HT-29 (cell line): ENCODE results near the gene RRP12. TPM values are rescaled to one million over a fixed set of nuclear protein-coding genes. Genes with fewer than 3 reads are reported as not detected.
"Not testable (repeated sequence)": the region's sequence is repeated elsewhere in the genome, so short reads cannot be mapped to it uniquely, and the experiment has no call there.

ENCODE experiments used
- DNase-seq: peaks from one replicate; pipeline ENCODE4 v3.0.0-alpha.2; 2015; ENCODE audit warnings: low spot score
- total RNA-seq: library from RNA; depleted of rRNA; stranded (reverse); fragments of >200 nt; shearing (Covaris generic); gene quantifications from 2 replicates; pipeline ENCODE4 v1.2.3, GENCODE V29; 2014

RRP12 gene
- total RNA-seq, 1 experiment from 2014 or later = 67.7 TPM

DNA sequence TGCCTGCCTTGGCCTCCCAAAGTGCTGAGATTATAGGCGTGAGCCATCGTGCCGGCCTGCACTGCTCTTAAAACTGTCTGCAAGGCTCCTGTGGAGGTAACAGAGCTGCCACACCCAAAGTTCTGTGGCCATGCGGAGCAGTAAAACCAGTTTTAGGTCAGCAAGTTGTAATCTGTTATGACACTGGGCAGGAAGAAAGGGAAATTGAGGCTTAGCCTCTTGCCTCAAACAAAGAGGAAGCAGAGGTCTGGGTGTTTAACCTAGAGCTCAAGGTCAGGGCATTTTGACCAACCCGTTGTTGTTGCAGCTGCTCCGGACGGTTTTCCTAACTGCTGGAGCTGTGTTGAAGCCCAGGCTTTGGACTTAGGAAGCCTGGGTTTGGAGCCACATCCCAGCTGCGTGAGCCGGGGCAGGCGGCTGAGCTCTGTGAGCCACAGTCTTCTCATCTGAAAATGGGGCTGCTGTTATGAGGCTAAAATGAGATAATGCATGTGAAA is 7.4 kb upstream of the RRP12 start:
- no peak for DNase-seq

DNA sequence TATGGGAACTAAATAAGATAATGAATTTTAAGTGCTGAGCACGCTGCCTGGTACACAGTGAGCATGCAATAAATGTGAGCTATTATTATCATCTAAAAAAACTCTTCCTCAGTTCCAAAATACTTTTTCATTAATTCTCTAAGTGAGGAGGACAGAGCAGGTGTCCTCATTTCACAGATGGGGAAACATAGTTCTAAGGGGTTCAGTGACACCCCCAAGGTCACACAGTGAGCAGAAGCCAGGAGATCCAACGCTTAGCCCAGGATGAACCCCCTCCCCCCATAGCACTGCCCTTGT is 6.8 kb upstream of the RRP12 start:
- DNase-seq = no peak

DNA sequence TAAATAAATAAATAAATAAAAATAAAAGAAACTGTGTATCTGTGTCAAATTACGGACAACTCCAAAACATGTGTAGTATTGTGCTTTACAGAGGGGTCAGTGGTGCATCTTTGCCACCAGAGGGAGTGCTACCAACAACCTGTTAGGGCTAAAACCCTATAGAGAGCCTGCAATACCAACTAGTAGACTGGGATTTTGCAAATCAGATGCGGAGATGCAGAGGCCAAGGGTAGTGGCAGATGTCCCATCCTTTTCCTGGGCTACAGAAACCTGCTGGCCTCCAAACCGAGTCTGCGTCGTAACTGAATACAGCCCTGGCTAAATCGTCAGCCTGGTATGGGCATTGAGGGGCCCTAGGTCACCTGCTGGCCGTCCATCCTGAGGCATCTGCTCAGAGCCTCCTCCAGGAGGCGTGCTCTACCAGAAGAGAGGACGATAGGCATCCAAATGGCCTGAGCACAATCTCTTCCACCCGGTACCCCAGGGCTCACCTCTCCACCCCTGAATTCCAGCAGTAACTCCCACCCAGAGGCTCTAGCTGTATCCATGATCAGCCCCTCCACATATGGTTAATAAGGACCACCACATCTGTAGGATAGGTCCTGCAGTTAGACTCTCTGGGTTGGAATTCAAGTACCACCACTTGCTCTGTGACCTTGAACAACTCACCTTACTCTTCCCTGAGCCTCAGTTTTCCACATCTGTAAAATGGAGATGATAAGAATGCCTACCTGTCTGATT is 6.2 kb upstream of the RRP12 start:
- peak; percentile 87 for DNase-seq

DNA sequence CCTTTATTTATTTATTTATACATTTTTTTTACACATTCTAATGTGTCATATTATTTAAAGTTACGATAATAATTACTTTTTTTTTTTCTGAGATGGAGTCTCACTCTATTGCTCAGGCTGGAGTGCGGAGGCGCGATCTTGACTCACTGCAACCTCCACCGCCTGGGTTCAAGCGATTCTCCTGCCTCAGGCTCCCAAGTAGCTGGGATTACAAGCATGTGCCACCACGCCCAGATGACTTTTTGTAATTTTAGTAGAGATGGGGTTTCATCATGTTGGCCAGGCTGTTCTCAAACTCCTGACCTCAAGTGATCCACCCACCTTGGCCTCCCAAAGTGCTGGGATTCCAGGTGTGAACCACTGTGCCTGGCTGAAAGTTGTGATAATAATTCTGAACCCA is 5.3 kb upstream of the RRP12 start:
- DNase-seq = not testable (repeated sequence)

DNA sequence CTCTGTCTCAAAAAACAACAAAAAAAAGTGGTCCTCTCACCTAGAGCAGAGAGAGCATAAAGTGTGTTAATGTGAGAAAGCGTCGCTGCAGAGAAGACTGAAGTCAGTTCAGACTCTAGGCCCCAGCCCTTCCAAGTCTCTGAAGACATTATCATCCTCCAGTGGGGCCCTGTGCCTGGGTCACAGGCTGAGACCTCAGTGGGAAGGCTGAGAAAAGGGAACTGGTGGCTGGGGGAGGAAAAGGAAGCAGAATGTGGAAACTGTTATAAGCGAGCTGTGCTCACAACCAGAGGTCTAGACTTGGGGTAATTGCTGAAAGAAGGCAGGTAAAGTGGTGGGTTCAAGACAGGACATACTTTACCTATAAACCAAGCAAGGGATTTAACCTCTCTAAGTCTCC is 4.9 kb upstream of the RRP12 start:
- DNase-seq = no peak

DNA sequence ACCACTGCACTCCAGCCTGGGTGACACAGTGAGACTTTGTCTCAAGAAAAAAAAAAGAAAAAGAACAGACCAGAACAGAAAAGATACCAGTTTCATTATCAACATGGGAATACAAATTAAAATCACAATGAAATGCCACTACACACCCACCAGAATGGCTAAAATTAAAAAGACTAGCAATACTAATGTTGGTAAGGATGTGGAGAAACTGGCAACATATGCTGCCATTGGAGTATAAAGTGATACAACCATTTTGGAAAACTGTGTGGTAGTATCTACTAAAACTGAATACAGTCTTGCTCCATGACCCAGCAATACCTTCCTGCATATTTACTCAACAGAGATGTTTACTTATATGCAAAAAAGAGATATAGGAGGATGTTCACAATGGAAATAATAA is 2.9 kb upstream of the RRP12 start:
- DNase-seq = no peak

DNA sequence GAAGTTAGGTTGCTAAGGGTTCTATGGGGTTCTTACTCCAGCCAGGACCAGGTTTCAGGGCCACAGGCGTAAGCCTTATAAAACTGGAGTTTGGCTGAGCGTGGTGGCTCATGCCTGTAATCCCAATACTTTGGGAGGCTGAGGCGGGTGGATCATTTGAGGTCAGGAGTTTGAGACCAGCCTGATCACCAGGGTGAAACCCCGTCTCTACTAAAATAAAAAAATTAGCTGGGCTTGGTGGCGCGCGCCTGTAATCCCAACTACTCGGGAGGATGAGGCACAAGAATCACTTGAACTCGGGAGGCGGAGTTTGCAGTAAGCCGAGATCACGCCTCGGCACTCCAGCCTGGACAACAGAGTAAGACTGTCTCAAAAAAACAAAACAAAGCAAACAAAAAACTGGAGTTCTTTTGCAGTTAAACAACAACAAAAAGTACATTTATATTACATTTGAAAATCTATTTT is 347 bp upstream of the RRP12 start:
- DNase-seq = no peak

DNA sequence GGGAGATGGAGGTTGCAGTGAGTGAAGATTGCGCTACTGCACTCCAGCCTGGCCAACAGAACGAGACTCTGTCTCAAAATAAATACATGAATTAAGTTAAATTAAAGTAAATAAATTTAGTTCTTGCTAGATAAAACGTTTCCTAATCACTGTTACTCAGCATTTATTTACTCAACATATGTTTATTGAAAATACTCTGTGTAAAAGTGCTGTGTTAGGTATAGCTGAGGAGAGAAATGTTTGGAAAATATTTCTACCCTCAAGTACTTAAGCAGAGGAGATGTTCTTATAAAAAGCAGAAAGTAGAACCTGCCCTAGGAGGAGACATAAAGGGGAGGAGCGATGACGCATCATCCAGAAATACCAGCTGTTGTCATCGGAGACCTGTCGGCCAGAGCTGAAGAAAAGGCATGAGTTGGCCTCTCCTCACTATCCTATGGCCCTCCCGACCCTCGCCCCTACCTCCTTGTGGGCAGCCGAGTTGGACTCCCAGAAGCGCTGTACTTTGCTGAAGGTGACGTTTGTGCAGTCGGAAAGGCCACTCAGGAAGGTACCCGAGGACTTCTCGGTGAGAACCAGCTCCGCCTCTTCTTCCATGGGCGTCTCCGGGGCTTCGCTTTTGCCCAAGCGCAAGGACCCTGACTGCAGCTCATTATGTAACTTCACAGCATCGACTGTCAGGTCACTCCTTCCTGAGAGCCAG is 1.1 kb downstream of the RRP12 start:
- DNase-seq = peak; percentile 80

DNA sequence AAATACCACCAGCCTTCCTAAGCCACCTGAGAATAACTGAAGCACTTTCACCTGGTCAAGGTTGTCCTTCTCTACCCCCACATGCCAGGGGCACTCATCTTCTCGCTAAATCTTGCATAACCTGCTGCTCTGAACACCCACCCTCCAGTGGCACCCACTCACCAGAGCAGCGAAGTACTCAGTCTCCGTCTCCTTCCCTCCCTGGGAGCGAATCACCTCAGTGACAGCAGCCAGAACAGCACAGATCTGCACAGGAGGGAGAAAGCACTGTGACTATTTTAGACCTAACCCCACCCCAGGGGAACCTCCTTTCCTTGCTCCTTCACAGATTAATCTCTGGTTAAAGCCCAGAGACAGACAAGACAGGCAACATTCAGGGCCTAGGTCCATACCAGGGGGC is 5.1 kb downstream of the RRP12 start:
- DNase-seq = no peak

DNA sequence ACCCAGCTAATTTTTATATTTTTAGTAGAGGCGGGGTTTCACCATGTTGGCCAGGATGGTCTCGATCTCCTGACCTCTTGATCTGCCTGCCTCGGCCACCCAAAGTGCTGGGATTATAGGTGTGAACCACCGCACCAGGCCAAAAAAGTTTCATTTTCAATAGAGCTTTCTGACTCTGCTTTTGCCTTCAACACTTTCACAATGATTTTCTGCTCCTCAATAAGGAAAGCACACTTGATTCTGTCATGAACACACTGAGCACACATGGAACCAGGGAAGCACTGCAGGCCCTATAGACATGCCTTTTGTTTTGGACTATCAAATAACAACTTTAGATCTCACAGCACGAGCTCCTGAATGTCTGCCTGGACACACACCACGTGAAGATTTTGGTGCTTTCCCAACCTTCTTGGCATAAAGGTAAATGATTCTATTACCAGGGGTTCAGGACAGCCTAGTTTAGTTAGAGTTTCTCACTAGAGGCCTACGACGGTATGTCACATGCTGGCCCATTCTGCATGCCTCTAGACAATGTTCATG is 8.0 kb downstream of the RRP12 start:
- DNase-seq = no peak

DNA sequence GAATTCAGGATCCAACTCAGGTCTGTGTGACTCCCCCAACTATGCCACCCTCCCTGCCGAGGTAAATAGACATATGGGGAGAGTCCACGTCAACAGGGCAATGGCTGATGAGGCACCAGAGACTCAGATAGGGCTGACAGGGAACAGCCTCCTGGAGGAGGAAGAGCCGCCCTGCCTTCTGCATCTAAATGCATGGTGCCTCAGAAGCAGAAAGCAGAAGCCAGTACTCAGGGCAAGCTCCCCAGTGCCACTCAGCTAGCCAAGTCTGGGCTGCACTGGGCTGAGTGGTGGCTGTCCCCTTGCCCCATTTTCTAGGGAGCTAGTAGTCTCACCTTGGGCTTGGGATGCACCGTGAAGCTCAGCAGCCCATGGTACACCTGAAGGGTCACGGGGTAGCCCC is 11.0 kb downstream of the RRP12 start:
- no peak for DNase-seq

DNA sequence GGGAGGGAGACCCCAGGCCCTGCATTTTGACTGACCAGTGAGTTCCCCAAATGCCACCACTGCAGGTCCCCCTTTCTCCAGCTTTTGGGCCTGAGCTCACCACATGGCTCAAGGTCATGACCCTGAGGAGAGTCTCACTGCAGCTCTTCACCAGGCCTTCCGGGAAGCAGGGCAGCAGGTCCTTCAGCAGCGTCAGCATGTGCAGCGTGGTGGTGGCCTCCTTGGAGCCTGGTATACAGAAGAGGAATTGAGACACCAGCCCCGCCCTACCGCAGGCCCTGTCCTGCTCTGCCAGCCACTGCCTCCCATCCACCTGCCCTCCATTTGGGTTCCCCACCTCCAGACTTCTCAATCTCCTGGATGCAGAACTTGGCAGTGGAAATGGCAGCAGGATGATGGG is 13.0 kb downstream of the RRP12 start:
- DNase-seq = no peak

DNA sequence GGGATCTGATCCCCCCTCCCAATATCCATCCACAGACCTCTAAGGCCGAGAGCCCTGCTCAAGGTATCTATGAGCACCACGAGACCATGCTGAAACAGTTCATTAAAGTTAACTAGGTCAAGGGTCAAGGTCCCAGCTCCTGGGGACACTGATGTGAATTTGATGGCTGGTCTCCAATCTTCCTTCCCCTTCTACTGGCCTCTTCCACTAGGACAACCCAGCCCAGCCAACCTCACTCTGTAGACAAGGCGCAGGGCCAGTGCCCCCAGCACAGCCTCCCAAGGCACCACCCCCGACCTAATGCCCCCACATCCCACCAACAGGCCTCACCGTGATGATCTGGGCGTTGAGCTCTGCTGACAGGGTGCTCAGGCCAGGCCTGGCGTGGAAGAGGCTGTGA is 15.6 kb downstream of the RRP12 start:
- DNase-seq = no peak

DNA sequence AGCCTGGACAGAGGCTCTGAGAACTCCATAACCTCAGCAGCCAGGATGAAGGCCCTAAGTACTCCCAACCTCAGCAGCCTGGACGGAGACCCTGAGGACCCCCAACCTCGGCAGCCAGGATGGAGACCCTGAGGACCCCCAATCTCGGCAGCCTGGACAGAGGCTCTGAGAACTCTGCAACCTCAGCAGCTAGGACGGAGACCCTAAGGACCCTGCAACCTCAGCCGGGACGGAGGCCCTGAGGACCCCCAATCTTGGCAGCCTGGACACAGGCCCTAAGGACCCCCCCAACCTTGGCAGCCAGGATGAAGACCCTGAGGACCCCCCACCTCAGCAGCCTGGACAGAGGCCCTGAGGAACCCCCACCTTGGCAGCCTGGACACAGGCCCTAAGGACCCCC is 16.5 kb downstream of the RRP12 start:
- no peak for DNase-seq

DNA sequence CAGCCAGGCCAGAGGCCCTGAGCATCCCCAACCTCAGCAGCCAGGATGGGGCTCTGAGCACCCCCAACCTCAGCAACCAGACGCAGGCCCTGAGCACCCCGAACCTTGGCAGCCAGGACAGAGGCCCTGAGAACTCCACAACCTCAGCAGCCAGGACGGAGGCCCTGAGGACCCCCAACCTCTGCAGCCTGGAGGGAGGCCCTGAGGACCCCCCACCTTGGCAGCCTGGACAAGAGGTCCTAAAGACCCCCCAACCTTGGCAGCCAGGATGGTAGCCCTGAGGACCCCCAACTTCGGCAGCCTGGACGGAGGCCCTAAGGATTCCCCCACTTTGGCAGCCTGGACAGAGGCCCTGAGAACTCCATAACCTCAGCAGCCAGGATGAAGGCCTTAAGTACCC is 17.0 kb downstream of the RRP12 start:
- no peak for DNase-seq

DNA sequence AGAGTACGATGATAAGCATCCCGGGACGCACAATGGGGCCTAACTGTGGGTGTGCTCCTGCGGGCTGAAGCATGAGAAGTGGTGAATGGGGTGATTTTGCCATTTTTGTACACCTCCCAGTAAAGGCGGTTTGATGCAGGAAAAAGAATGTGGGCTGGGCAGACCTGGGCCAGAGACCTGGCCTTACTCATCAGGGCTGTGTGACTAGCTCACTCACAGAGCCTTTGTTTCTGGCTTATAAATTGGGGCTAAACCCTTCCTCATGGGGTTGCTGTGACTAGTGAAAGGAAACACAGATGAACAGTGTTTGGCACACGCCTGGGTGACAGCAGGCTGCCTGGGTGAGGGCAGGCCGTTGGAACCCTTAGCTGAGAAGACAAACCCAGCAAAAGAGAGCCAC is 18.0 kb downstream of the RRP12 start:
- no peak for DNase-seq

DNA sequence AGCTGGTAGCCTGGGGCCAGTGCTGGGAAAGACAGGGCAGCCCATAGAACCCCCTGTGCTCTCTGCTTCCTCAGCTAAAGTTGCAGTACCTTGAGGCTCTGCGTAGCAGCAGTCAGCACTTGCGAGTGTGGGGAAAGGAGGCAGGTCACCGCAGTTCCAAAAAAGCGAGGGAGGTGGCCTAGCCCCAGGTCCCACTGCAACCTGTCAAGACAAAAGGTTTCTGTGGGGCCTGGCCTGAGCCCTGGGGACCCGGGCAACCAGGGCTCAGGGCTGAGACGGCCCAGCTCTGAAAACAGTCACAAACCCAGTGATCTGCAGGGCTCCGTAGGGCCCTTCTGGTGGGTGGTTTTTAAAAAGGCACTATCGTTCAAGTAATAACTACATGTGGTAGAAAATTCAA is 19.5 kb downstream of the RRP12 start:
- DNase-seq = no peak

DNA sequence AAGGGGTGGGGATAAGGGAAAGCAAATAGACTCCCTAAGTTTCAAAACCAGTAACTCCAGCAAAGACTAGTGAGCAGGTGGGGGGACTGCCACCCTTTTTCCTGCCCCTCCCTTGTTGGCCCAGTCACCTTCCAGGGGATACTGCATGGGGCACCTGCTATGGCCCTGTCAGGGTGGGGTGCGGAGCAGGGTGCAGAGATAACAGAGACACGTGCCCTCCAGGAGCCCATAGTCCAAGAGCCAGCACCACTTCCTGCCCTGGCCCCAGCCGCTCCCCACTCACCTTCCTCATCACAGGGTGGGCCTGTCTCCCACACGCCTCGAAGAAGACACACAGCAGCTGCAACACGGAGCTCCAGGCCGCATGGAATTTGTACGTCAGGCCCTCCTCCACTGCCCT is 20.6 kb downstream of the RRP12 start:
- no peak for DNase-seq

DNA sequence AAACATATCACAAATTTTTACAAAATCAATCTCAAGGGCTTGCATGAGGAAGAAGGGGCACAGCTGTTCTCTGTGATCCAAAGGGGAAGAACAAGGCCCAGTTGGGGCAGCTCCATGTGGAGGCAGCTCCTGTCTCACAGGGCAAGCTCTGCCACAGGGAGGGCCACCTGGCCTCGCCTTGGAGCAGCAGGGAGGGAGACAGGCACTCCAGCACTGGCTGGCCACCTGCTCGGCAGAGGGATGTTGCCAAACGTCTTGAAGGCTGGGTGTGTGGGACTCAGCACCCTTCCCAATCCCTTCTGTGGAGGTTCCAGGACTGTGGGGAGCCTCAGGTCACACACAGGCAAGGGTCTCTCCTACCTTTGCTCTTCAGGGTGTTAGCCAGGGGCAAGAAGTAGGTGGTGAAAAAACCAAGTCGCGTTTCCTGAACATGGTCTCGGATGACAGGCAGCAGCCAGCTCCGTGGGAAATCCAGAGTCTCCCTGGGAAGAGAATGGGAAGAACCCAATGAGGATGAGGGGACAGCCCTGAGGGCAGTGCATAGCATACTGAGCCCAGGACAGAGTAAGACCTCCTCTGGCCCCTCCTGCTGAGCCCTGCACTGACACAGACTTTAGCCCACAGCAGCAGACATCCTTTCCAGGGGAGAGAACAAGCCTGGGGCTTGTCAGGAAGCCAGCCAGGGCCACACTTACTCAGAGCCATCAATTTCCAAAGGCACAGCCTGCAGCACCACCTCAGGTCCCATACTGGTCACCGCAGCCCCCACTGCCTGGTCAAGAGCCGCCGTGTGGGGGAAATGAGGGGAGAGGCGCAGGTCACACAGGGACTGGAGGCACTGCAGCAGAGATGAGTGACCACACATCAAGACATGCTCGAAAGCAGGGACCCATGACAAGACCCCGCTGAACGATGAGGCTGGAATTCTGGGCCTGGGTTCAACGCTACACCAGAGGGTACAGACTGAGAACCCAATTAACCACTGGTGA is 21.9 kb downstream of the RRP12 start:
- DNase-seq = no peak

DNA sequence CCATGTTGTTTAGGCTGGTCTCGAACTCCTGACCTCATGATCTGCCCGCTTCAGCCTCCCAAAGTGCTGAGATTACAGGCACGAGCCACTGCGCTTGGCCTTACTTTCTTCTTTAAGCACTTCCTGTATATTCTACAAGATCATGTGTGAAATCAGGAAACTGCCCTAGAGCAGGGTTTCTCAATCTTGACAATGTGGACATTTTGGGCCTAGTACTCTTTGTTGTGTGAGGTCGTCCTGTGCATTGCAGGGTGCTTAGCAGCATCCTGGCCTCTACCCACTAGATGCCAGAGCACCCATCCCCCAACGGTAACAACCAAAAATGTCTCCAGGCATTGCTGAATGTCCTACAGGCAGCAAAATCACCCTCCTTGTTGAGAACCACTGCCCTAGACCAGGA is 24.7 kb downstream of the RRP12 start:
- no peak for DNase-seq

DNA sequence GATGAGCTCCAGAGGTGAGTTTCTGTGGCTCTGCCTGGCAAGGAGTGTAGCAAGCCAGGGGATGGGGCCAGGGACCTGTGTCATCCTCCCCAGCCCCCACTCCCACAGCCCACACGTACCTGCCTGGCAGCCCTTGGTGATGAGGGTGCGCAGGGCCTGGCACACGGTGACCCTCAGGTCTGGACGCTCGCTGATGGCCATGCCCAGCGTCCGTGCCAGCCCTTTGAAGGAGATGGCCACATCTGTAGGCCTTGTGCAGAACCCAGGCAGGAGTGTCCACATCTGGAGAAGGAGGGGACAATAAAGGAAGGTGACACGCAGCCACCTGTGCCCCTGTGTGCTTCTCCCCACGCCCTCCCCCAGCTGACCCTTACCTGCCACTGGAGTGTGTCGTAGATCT is 27.7 kb downstream of the RRP12 start:
- no peak for DNase-seq
